OCI-LY3 (cell line): ENCODE data around the gene TBC1D5.

Experiments
- CTCF ChIP-seq: fragments of 200-600, 300-600 bp; sonication (generic); IDR thresholded peaks from 2 replicates; pipeline ENCODE4 v1.5.1; 2014; ENCODE audit warnings: antibody characterized with exemption, low read length, low read depth
- EZH2phosphoT487 ChIP-seq: fragments of 200-600 bp; shearing (Covaris generic); IDR thresholded peaks from 2 replicates; pipeline ENCODE4 v1.6.1; 2018; ENCODE audit warnings: antibody characterized with exemption, mixed run types, low read depth

- TF ChIP-seq CTCF (no peak), EZH2phosphoT487 (no peak)
Measured at GRCh38 chr3:17508180-17508752, 234.2 kb downstream of the TBC1D5 start.
